Measurements from ENCODE around the gene SHISA7.
A peak's percentile ranks its signal among the peaks of the same experiment; 100 is the strongest.

The SHISA7 gene

DNA sequence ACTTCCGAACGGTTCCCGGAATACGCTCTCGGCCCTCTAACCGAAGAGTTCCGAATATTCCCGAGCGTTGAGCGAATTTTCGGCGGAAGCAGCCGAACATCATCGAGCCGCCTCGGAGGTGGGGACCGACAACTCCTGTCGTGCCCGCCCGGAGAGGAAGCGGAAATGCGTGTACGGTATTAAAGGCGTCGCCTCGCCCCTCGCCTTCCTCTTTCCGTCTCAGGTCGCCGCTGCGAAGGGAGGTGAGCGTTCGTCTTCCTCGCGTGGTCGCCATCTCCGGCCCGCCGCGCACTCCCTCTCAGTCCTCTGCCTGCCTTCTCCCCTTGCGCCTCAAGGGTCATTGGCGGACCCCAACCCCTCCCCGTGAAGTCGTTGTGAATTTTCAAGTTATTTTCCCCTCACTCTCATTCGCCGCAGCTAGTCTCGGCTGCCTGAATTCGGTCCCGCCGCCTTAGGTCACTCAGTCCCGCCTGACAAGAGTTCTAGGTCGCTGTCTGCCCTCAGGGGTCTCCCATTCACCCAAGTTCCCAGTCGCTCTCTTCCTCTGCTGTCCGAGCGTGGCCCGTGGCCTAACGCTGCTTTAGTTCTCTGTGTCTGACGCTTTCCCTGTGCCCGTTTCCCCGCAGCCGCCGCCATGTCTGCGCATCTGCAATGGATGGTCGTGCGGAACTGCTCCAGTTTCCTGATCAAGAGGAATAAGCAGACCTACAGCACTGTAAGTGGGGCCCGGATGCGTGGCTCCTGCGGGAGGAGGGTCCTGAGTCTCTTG lies 57.2 kb downstream of the SHISA7 start, which contains the start of gene RPL28:
Gene RPL28 (plus strand): TSS at position 209 of the 769 bp plus-strand sequence. CDS start 426 bp downstream, at position 635.
- peak; percentile 80 for TF ChIP-seq YY1 (IDR thresholded peaks at IDR 0.05; ENCODE audit: low read depth)
- TF ChIP-seq ZBTB7A (IDR thresholded peaks at IDR 0.05; ENCODE audit: low read depth) = no peak
- peak; percentile 71 for TF ChIP-seq MAX (IDR thresholded peaks at IDR 0.05)
- TF ChIP-seq TCF12 (IDR thresholded peaks at IDR 0.05; ENCODE audit: low read depth) = peak; percentile 49; the same call in 1 of the 2 replicates
- peak; percentile 34; the same call in 1 of the 2 replicates for TF ChIP-seq TEAD4 (IDR thresholded peaks at IDR 0.05)
- peak; percentile 100 for TF ChIP-seq TAF1 (IDR thresholded peaks at IDR 0.05; ENCODE audit: low read depth)
- TF ChIP-seq, protein P1, sequence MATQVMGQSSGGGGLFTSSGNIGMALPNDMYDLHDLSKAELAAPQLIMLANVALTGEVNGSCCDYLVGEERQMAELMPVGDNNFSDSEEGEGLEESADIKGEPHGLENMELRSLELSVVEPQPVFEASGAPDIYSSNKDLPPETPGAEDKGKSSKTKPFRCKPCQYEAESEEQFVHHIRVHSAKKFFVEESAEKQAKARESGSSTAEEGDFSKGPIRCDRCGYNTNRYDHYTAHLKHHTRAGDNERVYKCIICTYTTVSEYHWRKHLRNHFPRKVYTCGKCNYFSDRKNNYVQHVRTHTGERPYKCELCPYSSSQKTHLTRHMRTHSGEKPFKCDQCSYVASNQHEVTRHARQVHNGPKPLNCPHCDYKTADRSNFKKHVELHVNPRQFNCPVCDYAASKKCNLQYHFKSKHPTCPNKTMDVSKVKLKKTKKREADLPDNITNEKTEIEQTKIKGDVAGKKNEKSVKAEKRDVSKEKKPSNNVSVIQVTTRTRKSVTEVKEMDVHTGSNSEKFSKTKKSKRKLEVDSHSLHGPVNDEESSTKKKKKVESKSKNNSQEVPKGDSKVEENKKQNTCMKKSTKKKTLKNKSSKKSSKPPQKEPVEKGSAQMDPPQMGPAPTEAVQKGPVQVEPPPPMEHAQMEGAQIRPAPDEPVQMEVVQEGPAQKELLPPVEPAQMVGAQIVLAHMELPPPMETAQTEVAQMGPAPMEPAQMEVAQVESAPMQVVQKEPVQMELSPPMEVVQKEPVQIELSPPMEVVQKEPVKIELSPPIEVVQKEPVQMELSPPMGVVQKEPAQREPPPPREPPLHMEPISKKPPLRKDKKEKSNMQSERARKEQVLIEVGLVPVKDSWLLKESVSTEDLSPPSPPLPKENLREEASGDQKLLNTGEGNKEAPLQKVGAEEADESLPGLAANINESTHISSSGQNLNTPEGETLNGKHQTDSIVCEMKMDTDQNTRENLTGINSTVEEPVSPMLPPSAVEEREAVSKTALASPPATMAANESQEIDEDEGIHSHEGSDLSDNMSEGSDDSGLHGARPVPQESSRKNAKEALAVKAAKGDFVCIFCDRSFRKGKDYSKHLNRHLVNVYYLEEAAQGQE (IDR thresholded peaks at IDR 0.05; ENCODE audit: low read depth) = no peak
- peak; percentile 52; the same call in 1 of the 2 replicates for TF ChIP-seq CREB1 (IDR thresholded peaks at IDR 0.05; ENCODE audit: low read depth)
- peak; percentile 35; the same call in 1 of the 2 replicates for TF ChIP-seq USF1 (IDR thresholded peaks at IDR 0.05)

GRCh38 chr19:55384920-55385723 lies 58.0 kb downstream of the SHISA7 start:
- TF ChIP-seq YY1 (IDR thresholded peaks at IDR 0.05; ENCODE audit: low read depth) (no peak), USF1 (IDR thresholded peaks at IDR 0.05) (no peak), TEAD4 (IDR thresholded peaks at IDR 0.05) (no peak), RAD21 (IDR thresholded peaks at IDR 0.05; ENCODE audit: low read depth) (no peak), TCF12 (IDR thresholded peaks at IDR 0.05; ENCODE audit: low read depth) (no peak), TAF1 (IDR thresholded peaks at IDR 0.05; ENCODE audit: low read depth) (no peak), CEBPB (IDR thresholded peaks at IDR 0.05) (no peak), CREB1 (IDR thresholded peaks at IDR 0.05; ENCODE audit: low read depth) (no peak), FOXM1 (IDR thresholded peaks at IDR 0.05; ENCODE audit: borderline replicate concordance, low read depth) (no peak), NFIC (IDR thresholded peaks at IDR 0.05) (no peak), MAX (IDR thresholded peaks at IDR 0.05) (no peak), EP300 (IDR thresholded peaks at IDR 0.05; ENCODE audit: borderline replicate concordance) (no peak), ZBTB7A (IDR thresholded peaks at IDR 0.05; ENCODE audit: low read depth) (no peak)
- TF ChIP-seq, protein P1 (IDR thresholded peaks at IDR 0.05; ENCODE audit: low read depth) = no peak

DNA sequence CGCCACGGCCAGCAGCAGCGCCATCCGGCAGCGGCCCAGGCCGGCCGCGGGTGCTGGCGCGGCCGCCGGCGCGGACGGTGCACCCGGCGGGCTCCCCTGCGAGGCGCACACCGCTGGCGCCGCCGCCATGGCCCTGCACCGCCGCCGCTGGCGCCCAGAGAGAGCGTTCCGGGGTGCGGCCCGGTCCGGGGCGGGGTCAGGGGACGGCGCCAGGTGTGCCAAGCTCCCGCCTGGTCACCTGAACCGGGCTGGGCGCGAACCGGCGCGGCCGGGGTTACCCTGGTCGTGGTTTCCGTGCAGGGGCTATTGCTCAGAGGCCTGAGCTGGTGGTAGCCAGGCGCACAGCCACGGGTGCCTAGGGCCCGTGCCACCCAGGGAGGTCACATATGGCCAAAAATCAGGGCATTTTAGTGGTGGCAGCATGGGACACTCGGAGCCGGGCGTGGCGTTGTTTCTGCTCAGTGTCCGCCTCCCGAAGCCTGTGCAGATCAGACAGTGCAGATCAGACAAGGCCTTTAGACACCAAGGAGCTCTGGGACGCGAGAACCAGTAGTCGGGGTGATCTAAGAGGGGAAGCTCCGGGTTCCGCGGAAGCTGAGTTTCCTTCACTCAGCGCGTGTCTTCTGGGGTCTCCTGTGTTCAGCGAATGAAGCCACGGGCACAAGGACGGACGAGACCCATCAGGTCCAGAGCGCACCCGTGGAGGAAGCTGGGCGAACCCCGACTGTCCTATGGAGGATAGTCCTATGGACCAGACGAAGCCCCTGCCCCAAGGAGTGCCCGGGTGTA lies 58.8 kb downstream of the SHISA7 start, which contains the start of gene TMEM238:
Gene TMEM238 (minus strand): TSS at position 162 of the 789 bp plus-strand sequence. CDS start 33 bp downstream, at position 129.
- TF ChIP-seq TAF1 (IDR thresholded peaks at IDR 0.05; ENCODE audit: low read depth) (peak; percentile 25; the same call in 1 of the 2 replicates), USF1 (IDR thresholded peaks at IDR 0.05) (peak; percentile 27; the same call in 1 of the 2 replicates), YY1 (IDR thresholded peaks at IDR 0.05; ENCODE audit: low read depth) (peak; percentile 78), EP300 (IDR thresholded peaks at IDR 0.05; ENCODE audit: borderline replicate concordance) (peak; percentile 20; the same call in 1 of the 2 replicates), ZBTB7A (IDR thresholded peaks at IDR 0.05; ENCODE audit: low read depth) (no peak; the same call in 1 of the 2 replicates)

Measured in Ishikawa (cell line).